Endothelial cell of umbilical vein (primary cell): ENCODE results near the gene RYR1. TPM values are rescaled to one million over a fixed set of nuclear protein-coding genes. Genes with fewer than 3 reads are reported as not detected.

ENCODE experiments used
- BruUV-seq: library from RNA; stranded (reverse); fragments of 400-500 nt; replicated peaks from 2 replicates; lab custom pipeline; 2021; lab: Mats Ljungman, UMichigan
- CTCF ChIA-PET: fragments of 300-600, 350-600 bp; sonication (Branson Sonifier 250); formaldehyde crosslinking; loops from one replicate; lab custom pipeline; 2021; ENCODE audit warnings: antibody characterized with exemption, inconsistent platforms; lab: Charles Lee
- POLR2A ChIA-PET: fragments of 300-600, 350-600 bp; sonication (Branson Sonifier 250); formaldehyde crosslinking; loops from one replicate; lab custom pipeline; 2021; ENCODE audit warnings: antibody characterized with exemption, inconsistent platforms; lab: Charles Lee
- DNase-seq: peaks from one replicate; pipeline ENCODE4 v3.0.0-alpha.2; 2011; ENCODE audit warnings: low read depth, low spot score
- FAIRE-seq: peaks from 2 replicates; lab custom pipeline; 2011; peaks lifted over from hg19 to GRCh38; lab: Jason Lieb, UNC
- H2AFZ ChIP-seq: 2 replicates; pipeline ENCODE4 v1.6.0; 2012; ENCODE audit warnings: low read depth, low read length, control low read depth, inconsistent platforms
- H3K27ac ChIP-seq: 2 replicates; pipeline ENCODE4 v1.5.1; 2011; ENCODE audit warnings: low read depth, mild to moderate bottlenecking, control low read depth, low read length, moderate library complexity; ENCODE audit not compliant: insufficient read depth
- H3K27me3 ChIP-seq, 2 experiments: 2 replicates each; pipeline versions ENCODE4 v1.6.0 to v1.6.1; 2011; ENCODE audit warnings: low read length in 2 of 2, mixed read lengths in 1 of 2; ENCODE audit not compliant: control insufficient read depth in 2 of 2, insufficient read depth in 2 of 2
- H3K36me3 ChIP-seq, 2 experiments: 2 replicates in 1 of 2; 3 replicates in 1 of 2; pipeline ENCODE4 v1.5.1; 2011; ENCODE audit warnings: low read length in 2 of 2, mild to moderate bottlenecking in 1 of 2, moderate library complexity in 1 of 2; ENCODE audit not compliant: control insufficient read depth in 2 of 2, insufficient read depth in 2 of 2; ENCODE audit errors: extremely low read depth in 1 of 2
- H3K4me1 ChIP-seq: 3 replicates; pipeline ENCODE4 v1.5.1; 2011; ENCODE audit warnings: mild to moderate bottlenecking, low read length; ENCODE audit not compliant: control insufficient read depth, insufficient read depth; ENCODE audit errors: extremely low read depth
- H3K4me2 ChIP-seq: 2 replicates; pipeline ENCODE4 v1.6.1; 2011; ENCODE audit warnings: low read length, control low read depth, mixed read lengths; ENCODE audit not compliant: insufficient read depth
- H3K4me3 ChIP-seq, 3 experiments: fragments of 200-600 bp in 1 of 3; sonication (generic), shearing (Covaris generic) in 1 of 3; replicated peaks in 1 of 3; 2 replicates each; pipeline ENCODE4 v1.5.1; 2011 to 2016; ENCODE audit warnings: control low read depth in 3 of 3, low read length in 3 of 3, mild to moderate bottlenecking in 2 of 3, inconsistent platforms in 1 of 3, low read depth in 1 of 3, moderate library complexity in 1 of 3; ENCODE audit not compliant: insufficient read depth in 1 of 3
- H3K79me2 ChIP-seq: 2 replicates; pipeline ENCODE4 v1.6.0; 2012; ENCODE audit warnings: low read length, inconsistent platforms; ENCODE audit not compliant: control insufficient read depth, insufficient read depth
- H3K9ac ChIP-seq: replicated peaks from 2 replicates; pipeline ENCODE3; 2011; ENCODE audit warnings: low read length, control low read depth; ENCODE audit not compliant: insufficient read depth; ENCODE audit errors: extremely low read depth
- H3K9me1 ChIP-seq: replicated peaks from 3 replicates; pipeline ENCODE4 v1.6.0; 2011; ENCODE audit warnings: mild to moderate bottlenecking, low read length; ENCODE audit not compliant: control insufficient read depth, insufficient read depth; ENCODE audit errors: extremely low read depth
- H3K9me3 ChIP-seq: replicated peaks from 2 replicates; pipeline ENCODE4 v1.5.1; 2012; ENCODE audit warnings: low read length, inconsistent platforms; ENCODE audit not compliant: control insufficient read depth, insufficient read depth
- H4K20me1 ChIP-seq: replicated peaks from 2 replicates; pipeline ENCODE3; 2011; ENCODE audit warnings: mild to moderate bottlenecking, low read length; ENCODE audit not compliant: control insufficient read depth, insufficient read depth; ENCODE audit errors: extremely low read depth
- CTCF ChIP-seq, 2 donors: IDR thresholded peaks; 1 replicate in 1 of 2; 2 replicates in 1 of 2; pipeline ENCODE4 v1.5.1; 2011; ENCODE audit warnings: low read length in 2 of 2, mild to moderate bottlenecking in 2 of 2, moderate library complexity in 2 of 2, control low read depth in 1 of 2, inconsistent platforms in 1 of 2, low read depth in 1 of 2; ENCODE audit not compliant: insufficient read depth in 1 of 2; ENCODE audit errors: extremely low read depth in 1 of 2
- FOS ChIP-seq: IDR thresholded peaks from 2 replicates; pipeline ENCODE4 v1.6.1; 2011; ENCODE audit warnings: mild to moderate bottlenecking, low read length, moderate library complexity, borderline replicate concordance; ENCODE audit not compliant: insufficient read depth
- JUN ChIP-seq: IDR thresholded peaks from 2 replicates; pipeline ENCODE4 v1.6.1; 2011; ENCODE audit warnings: borderline replicate concordance, low read depth; ENCODE audit not compliant: insufficient read length, insufficient read depth
- MYC ChIP-seq: IDR thresholded peaks from one replicate; pipeline ENCODE4 v1.6.1; 2011; ENCODE audit warnings: mild to moderate bottlenecking, low read depth, low read length
- dilution Hi-C: fragments of 300-500 bp; cut with MboI; formaldehyde crosslinking; loops from one replicate; pipeline ENCODE4 v1.15.0; 2019; ENCODE audit warnings: low sequenced_read_pairs; ENCODE audit not compliant: extremely low pct_ligation_motif_present
- intact Hi-C: fragments of 100-400 bp; cut with micrococcal nuclease; formaldehyde crosslinking; loops from one replicate; pipeline ENCODE4 v1.10.0; 2022
- polyA plus RNA-seq, 4 experiments: library from polyadenylated mRNA; depleted of rRNA in 3 of 4; stranded (reverse) in 3 of 4; unstranded in 1 of 4; fragments of >200 nt; gene quantifications; 2 replicates each; pipeline versions ENCODE4 v1.2.1 to v1.2.3, GENCODE V29; 2011 to 2012; ENCODE audit warnings: missing spikeins in 1 of 4
- total RNA-seq: library from RNA; stranded (reverse); gene quantifications from 2 replicates; pipeline ENCODE4 v1.2.3, GENCODE V29; 2021

Gene RYR1
- total and polyA plus RNA-seq, 2 donors (not counting 3 experiments of a cell fraction or from before 2014, with no cell fraction given) = under 0.01 to 0.02 TPM

GRCh38 chr19:38543807-38544568, 110.5 kb downstream of the RYR1 start:
- ChIA-PET POLR2A (no interaction called here), CTCF (interaction anchor here (0.5 to 2.6 kb wide), 17 partner anchors 11 to 389 kb away, joined by 3 to 42 read pairs (median 3); partner anchors contain the start of genes ACTN4, FAM98C, MRPS12 and SARS2)
- dilution Hi-C loops = no loop called here
- peak overlapping the region; percentile 15 for H3K4me2 ChIP-seq
- no peaks in the 10 kb centered on the region for H3K36me3 ChIP-seq
- H3K27me3 ChIP-seq = peaks cover 0 to 2% of the 10 kb centered on the region in 2 experiments
- H3K9me1 ChIP-seq = no peaks in the 10 kb centered on the region
- no peak overlapping the region for H3K9ac ChIP-seq
- TF ChIP-seq FOS = peak; percentile 53
- peak in 1 of 2 donors; percentile 37 for TF ChIP-seq CTCF (IDR thresholded peaks at IDR 0.05; ENCODE audit: extremely low read depth in 1 of 2, insufficient read depth in 1 of 2, low read depth in 1 of 2, low read length in 2 of 2)
- no peak for TF ChIP-seq MYC
- peak; percentile 80 for TF ChIP-seq JUN
- peak; percentile 78 for DNase-seq
- H3K4me3 ChIP-seq = no peak overlapping the region
- H4K20me1 ChIP-seq = no peaks in the 10 kb centered on the region
- H2AFZ ChIP-seq = peak overlapping the region; percentile 52
- peaks cover 7% of the 10 kb centered on the region for H3K4me1 ChIP-seq
- intact Hi-C loops = loop anchor here (1.0 to 2.0 kb wide), 3 partner anchors 75 to 386 kb away; partner anchors contain the start of genes EIF3K, MRPS12 and SARS2
- no peak overlapping the region for H3K27ac ChIP-seq
- no peaks in the 10 kb centered on the region for H3K9me3 ChIP-seq
- H3K79me2 ChIP-seq = no peaks in the 10 kb centered on the region
- no TSS peak for BruUV-seq
- peak; percentile 86 for FAIRE-seq
